Measurements from ENCODE around the gene ZNF697.

ZNF697 gene

DNA sequence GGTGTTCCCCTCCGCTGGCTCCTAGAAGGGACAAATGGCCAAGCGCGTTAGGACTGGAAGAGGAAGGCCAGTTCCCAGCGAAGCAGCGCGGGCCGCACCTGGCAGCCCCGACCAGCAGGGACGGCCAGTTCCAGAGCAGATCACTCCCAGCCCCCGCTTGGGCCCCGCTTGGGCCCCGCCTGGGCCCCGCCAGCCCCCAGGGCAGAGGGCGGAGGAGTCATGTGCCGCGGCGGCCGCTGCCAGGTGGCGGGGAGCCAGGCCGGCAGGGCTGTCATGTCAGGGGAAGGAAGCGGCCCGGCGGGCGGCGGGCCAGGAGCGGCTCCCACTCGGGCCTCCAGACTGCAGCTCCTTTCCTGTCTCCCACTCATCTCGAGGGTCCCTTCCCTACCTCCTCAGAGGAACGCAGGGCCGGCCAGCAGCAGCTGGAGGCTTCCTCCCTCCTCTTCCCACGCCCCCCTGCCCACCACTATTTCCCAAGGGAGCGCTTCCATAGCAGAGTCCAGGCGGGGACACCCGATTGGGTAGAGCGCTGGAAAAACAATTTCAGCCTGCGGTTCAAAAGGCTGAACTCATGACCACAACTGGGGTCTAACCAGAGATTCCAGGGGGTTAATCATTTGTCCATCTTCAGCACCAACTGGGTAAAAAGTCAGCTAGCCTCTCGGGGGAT, 16.5 kb downstream of the ZNF697 start:
- H3K27ac ChIP-seq, result no peak overlapping the region
- peaks cover 84% of the 10 kb centered on the region for H3K27me3 ChIP-seq
- H3K9me3 ChIP-seq, result no peaks in the 10 kb centered on the region
- H3K36me3 ChIP-seq, result no peaks in the 10 kb centered on the region
- TF ChIP-seq, protein P1, sequence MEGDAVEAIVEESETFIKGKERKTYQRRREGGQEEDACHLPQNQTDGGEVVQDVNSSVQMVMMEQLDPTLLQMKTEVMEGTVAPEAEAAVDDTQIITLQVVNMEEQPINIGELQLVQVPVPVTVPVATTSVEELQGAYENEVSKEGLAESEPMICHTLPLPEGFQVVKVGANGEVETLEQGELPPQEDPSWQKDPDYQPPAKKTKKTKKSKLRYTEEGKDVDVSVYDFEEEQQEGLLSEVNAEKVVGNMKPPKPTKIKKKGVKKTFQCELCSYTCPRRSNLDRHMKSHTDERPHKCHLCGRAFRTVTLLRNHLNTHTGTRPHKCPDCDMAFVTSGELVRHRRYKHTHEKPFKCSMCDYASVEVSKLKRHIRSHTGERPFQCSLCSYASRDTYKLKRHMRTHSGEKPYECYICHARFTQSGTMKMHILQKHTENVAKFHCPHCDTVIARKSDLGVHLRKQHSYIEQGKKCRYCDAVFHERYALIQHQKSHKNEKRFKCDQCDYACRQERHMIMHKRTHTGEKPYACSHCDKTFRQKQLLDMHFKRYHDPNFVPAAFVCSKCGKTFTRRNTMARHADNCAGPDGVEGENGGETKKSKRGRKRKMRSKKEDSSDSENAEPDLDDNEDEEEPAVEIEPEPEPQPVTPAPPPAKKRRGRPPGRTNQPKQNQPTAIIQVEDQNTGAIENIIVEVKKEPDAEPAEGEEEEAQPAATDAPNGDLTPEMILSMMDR (IDR thresholded peaks at IDR 0.05), result no peak
- H3K4me1 ChIP-seq (ENCODE audit: control insufficient read depth in 1 of 2, insufficient read depth in 1 of 2, low read depth in 1 of 2, low read length in 1 of 2), result peaks cover 0 to 7% of the 10 kb centered on the region in 2 experiments
- no peak overlapping the region for H3K4me3 ChIP-seq (ENCODE audit: low read depth in 1 of 2, low read length in 1 of 2)

DNA sequence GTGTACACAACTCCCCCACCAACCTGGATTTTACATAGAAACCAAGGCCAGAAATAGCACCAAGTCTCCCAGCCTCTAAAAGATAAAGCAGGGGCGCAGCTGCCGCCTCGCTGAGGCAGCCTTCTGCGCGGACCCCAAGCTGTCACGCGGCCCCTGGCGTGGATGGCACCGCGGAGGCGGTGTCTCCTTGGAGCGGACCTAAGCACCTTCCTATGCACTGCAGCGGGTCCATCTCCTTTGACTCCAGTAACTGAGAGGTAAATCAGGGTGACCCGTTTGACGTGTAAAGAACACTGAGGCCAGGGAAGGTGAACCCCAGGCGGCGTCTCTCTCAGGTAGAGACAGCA, 17.0 kb downstream of the ZNF697 start:
- Histone ChIP-seq H3K9me3 (no peaks in the 10 kb centered on the region), H3K36me3 (no peaks in the 10 kb centered on the region), H3K27ac (no peak overlapping the region), H3K4me1 (ENCODE audit: control insufficient read depth in 1 of 2, insufficient read depth in 1 of 2, low read depth in 1 of 2, low read length in 1 of 2) (peaks cover 0 to 7% of the 10 kb centered on the region in 2 experiments), H3K4me3 (ENCODE audit: low read depth in 1 of 2, low read length in 1 of 2) (no peak overlapping the region), H3K27me3 (peaks cover 84% of the 10 kb centered on the region)
- TF ChIP-seq, protein P1 (IDR thresholded peaks at IDR 0.05), result no peak

DNA sequence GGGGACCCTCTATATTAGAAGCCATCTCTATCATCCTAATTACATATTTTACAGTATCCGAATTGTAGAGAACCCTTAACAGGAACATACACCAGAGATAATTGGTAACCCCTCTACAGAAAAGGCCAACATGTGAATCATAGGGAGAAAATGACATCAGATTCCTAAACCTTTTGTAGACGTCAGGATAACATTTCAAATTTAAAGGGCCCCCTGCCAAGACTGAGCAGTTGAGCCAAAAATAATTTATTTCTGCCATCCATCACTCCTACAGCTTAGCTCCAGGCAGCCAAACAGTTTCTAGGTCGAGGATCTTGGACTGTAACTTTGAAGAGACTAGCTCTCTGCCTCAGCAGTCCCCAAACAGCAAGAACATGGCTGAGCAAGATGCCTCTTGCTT, 21.2 kb downstream of the ZNF697 start:
- H3K4me3 ChIP-seq (ENCODE audit: low read depth in 1 of 2, low read length in 1 of 2), result no peak overlapping the region
- TF ChIP-seq, protein P1 (IDR thresholded peaks at IDR 0.05), result no peak
- H3K4me1 ChIP-seq (ENCODE audit: control insufficient read depth in 1 of 2, insufficient read depth in 1 of 2, low read depth in 1 of 2, low read length in 1 of 2), result peaks cover 0 to 7% of the 10 kb centered on the region in 2 experiments
- H3K27me3 ChIP-seq, result peaks cover 45% of the 10 kb centered on the region
- H3K36me3 ChIP-seq, result no peaks in the 10 kb centered on the region
- no peaks in the 10 kb centered on the region for H3K9me3 ChIP-seq
- H3K27ac ChIP-seq, result no peak overlapping the region

DNA sequence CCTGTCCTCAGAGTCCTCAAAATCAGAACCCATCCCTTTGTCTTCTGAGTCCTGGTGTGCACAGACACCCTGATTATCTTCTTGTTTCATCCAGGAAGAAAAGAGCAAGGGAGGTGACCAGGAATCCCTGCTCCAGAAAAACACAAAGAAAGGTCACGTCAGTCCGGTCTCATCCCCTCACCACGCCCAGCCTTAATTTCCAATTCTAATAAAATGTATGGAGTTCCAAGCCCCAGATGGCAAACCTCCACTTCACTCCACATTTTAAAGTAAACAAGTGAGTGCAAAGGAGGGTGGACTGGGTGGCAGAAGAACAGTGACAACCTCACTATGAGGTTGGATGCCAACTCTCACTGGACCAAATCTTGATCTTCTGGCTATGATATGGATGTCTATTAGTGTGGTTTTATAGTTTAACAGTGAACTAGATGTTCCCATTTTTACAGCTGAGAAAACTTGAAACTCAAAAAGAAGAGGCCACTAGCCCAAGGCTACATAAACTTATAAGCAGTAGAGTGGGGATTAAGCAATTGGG, 22.0 kb downstream of the ZNF697 start:
- H3K4me1 ChIP-seq (ENCODE audit: control insufficient read depth in 1 of 2, insufficient read depth in 1 of 2, low read depth in 1 of 2, low read length in 1 of 2), result no peaks in the 10 kb centered on the region
- TF ChIP-seq, protein P1 (IDR thresholded peaks at IDR 0.05), result no peak

DNA sequence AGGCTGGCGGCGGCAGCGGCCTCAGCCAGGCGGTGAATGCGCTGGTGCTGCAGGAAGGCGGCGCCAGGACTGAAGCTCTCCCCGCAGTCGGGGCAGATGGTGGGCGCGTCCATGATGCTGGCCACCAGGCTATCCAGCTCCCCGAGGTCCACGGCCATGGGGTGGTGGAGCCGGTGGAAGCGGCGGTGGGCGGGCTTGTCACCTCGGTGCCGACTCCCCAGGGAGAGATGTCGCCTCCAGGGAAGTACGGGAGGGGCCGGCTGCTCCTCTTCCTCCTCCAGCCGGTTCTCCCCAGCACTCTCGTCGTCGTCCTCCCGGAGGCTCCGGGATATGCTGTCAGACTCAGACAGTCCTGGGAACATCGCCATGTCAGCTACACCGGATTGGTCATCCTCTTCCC, 24.4 kb downstream of the ZNF697 start:
- Histone ChIP-seq H3K4me3 (ENCODE audit: low read depth in 1 of 2, low read length in 1 of 2) (no peak overlapping the region), H3K4me1 (ENCODE audit: control insufficient read depth in 1 of 2, insufficient read depth in 1 of 2, low read depth in 1 of 2, low read length in 1 of 2) (no peaks in the 10 kb centered on the region), H3K9me3 (no peaks in the 10 kb centered on the region), H3K27me3 (peaks cover 13% of the 10 kb centered on the region), H3K36me3 (no peaks in the 10 kb centered on the region), H3K27ac (no peak overlapping the region)
- TF ChIP-seq, protein P1 (IDR thresholded peaks at IDR 0.05), result no peak

More for the DNA sequence above, 22.0 kb downstream of the ZNF697 start:
- no peak overlapping the region for H3K27ac ChIP-seq
- H3K4me3 ChIP-seq (ENCODE audit: low read depth in 1 of 2, low read length in 1 of 2), result no peak overlapping the region
- H3K36me3 ChIP-seq, result no peaks in the 10 kb centered on the region
- no peaks in the 10 kb centered on the region for H3K9me3 ChIP-seq
- peaks cover 37% of the 10 kb centered on the region for H3K27me3 ChIP-seq

All from neutrophil (primary cell).